IMR-90 (cell line): ENCODE data around the gene PAEP. TPM values are rescaled to one million over a fixed set of nuclear protein-coding genes. Genes with fewer than 3 reads are reported as not detected.

ENCODE experiments used
- ATAC-seq: fragments of 200-7000 bp; cut with Tn5 transposase; 2 replicates; pipeline ENCODE4 v1.9.1; 2020; ENCODE audit warnings: low read depth, mild to moderate bottlenecking, moderate library complexity
- BruUV-seq: library from RNA; stranded (reverse); fragments of 400-500 nt; replicated peaks from 2 replicates; lab custom pipeline; 2021; lab: Mats Ljungman, UMichigan
- CTCF ChIA-PET: fragments of 300-600 bp; formaldehyde crosslinking; extraction: SDS; loops from one replicate; lab custom pipeline; 2021; ENCODE audit warnings: antibody characterized with exemption; lab: Yijun Ruan, JAX
- POLR2A ChIA-PET: fragments of 300-600 bp; sonication (Branson Sonifier 250); formaldehyde crosslinking; loops from one replicate; lab custom pipeline; 2022; ENCODE audit warnings: antibody characterized with exemption; ENCODE audit not compliant: unreplicated experiment; lab: Charles Lee
- DNase-seq: peaks from one replicate; pipeline ENCODE4 v3.0.0; 2013
- H2AFZ ChIP-seq: replicated peaks from 2 replicates; pipeline ENCODE3; 2013; ENCODE audit warnings: low read length, mild to moderate bottlenecking; ENCODE audit not compliant: poor library complexity
- H2AK5ac ChIP-seq: 2 replicates; pipeline ENCODE4 v1.6.1; 2013; ENCODE audit warnings: low read depth, low read length, inconsistent platforms
- H2AK9ac ChIP-seq: replicated peaks from 2 replicates; pipeline ENCODE3; 2013; ENCODE audit warnings: mild to moderate bottlenecking, low read depth, low read length, moderate library complexity; ENCODE audit not compliant: poor library complexity
- H2BK120ac ChIP-seq: 2 replicates; pipeline ENCODE4 v1.6.1; 2013; ENCODE audit warnings: low read depth, low read length, inconsistent platforms
- H2BK15ac ChIP-seq: 3 replicates; pipeline ENCODE4 v1.6.1; 2013; ENCODE audit warnings: low read depth, low read length, inconsistent platforms
- H2BK20ac ChIP-seq: 2 replicates; pipeline ENCODE4 v1.6.1; 2013; ENCODE audit warnings: low read depth, mild to moderate bottlenecking, inconsistent platforms, low read length, moderate library complexity
- H2BK5ac ChIP-seq: 2 replicates; pipeline ENCODE4 v1.6.1; 2013; ENCODE audit warnings: mild to moderate bottlenecking, low read depth, low read length, inconsistent platforms; ENCODE audit not compliant: poor library complexity, severe bottlenecking
- H3K14ac ChIP-seq: replicated peaks from 2 replicates; pipeline ENCODE4 v1.6.1; 2013; ENCODE audit warnings: low read depth, low read length, inconsistent platforms
- H3K18ac ChIP-seq: 2 replicates; pipeline ENCODE4 v1.6.1; 2013; ENCODE audit warnings: low read depth, low read length, control low read depth
- H3K23ac ChIP-seq: 2 replicates; pipeline ENCODE4 v1.6.1; 2013; ENCODE audit warnings: low read depth, low read length, inconsistent platforms
- H3K27ac ChIP-seq: 2 replicates; pipeline ENCODE4 v1.5.1; 2013; ENCODE audit warnings: mild to moderate bottlenecking, control low read depth, low read length; ENCODE audit not compliant: insufficient read depth
- H3K27me3 ChIP-seq: 2 replicates; pipeline ENCODE4 v1.6.1; 2013; ENCODE audit warnings: low read length; ENCODE audit not compliant: control insufficient read depth, insufficient read depth
- H3K36me3 ChIP-seq: 2 replicates; pipeline ENCODE4 v1.6.1; 2013; ENCODE audit warnings: low read length, mixed read lengths; ENCODE audit not compliant: control insufficient read depth, insufficient read depth
- H3K4ac ChIP-seq: 2 replicates; pipeline ENCODE4 v1.6.1; 2013; ENCODE audit warnings: low read depth, low read length, inconsistent platforms
- H3K4me1 ChIP-seq: 2 replicates; pipeline ENCODE4 v1.6.1; 2013; ENCODE audit warnings: low read length, mixed read lengths; ENCODE audit not compliant: control insufficient read depth, insufficient read depth
- H3K4me2 ChIP-seq: 2 replicates; pipeline ENCODE4 v1.6.1; 2013; ENCODE audit warnings: low read depth, mild to moderate bottlenecking, control low read depth, low read length, moderate library complexity
- H3K4me3 ChIP-seq: 2 replicates; pipeline ENCODE4 v1.5.1; 2013; ENCODE audit warnings: low read depth, mild to moderate bottlenecking, control low read depth, low read length, moderate library complexity; ENCODE audit not compliant: insufficient read depth
- H3K56ac ChIP-seq: 2 replicates; pipeline ENCODE4 v1.6.1; 2013; ENCODE audit warnings: low read length, inconsistent platforms; ENCODE audit not compliant: insufficient read depth; ENCODE audit errors: extremely low read depth
- H3K79me1 ChIP-seq, 2 experiments: 2 replicates each; pipeline ENCODE4 v1.6.1; 2013; ENCODE audit warnings: low read length in 2 of 2, inconsistent platforms in 1 of 2, low read depth in 1 of 2
- H3K9ac ChIP-seq: 2 replicates; pipeline ENCODE4 v1.6.1; 2013; ENCODE audit warnings: low read depth, low read length, control low read depth
- H3K9me1 ChIP-seq: 2 replicates; pipeline ENCODE4 v1.6.1; 2013; ENCODE audit warnings: low read length, inconsistent platforms; ENCODE audit not compliant: insufficient read depth
- H3K9me3 ChIP-seq: 2 replicates; pipeline ENCODE4 v1.6.1; 2013; ENCODE audit warnings: low read length; ENCODE audit not compliant: control insufficient read depth, insufficient read depth
- H4K20me1 ChIP-seq: 2 replicates; pipeline ENCODE4 v1.6.1; 2013; ENCODE audit warnings: low read length, inconsistent platforms; ENCODE audit not compliant: insufficient read depth
- H4K5ac ChIP-seq: 2 replicates; pipeline ENCODE4 v1.6.1; 2013; ENCODE audit warnings: mild to moderate bottlenecking, low read depth, low read length, control low read depth
- H4K8ac ChIP-seq, 2 experiments: 2 replicates each; pipeline ENCODE4 v1.6.1; 2013; ENCODE audit warnings: low read depth in 2 of 2, low read length in 2 of 2, control low read depth in 1 of 2, inconsistent platforms in 1 of 2
- H4K91ac ChIP-seq: 2 replicates; pipeline ENCODE4 v1.6.1; 2013; ENCODE audit warnings: low read depth, low read length, inconsistent platforms; ENCODE audit not compliant: insufficient read depth
- BHLHE40 ChIP-seq: fragments of 150-350 bp; IDR thresholded peaks from 2 replicates; pipeline ENCODE4 v1.6.1; 2016; ENCODE audit warnings: mild to moderate bottlenecking, low read depth, low read length
- CHD1 ChIP-seq: IDR thresholded peaks from 2 replicates; pipeline ENCODE4 v1.6.1; 2012; ENCODE audit warnings: low read depth, low read length, improper control_type of control experiment
- CTCF ChIP-seq: conservative IDR thresholded peaks from 2 replicates; pipeline ENCODE4 v1.5.1; 2012; ENCODE audit warnings: mild to moderate bottlenecking, low read depth, low read length, improper control_type of control experiment
- FOS ChIP-seq: fragments of 150-350 bp; IDR thresholded peaks from 2 replicates; pipeline ENCODE4 v1.6.1; 2016; ENCODE audit warnings: low read depth, low read length
- MXI1 ChIP-seq: IDR thresholded peaks from 2 replicates; pipeline ENCODE4 v1.6.1; 2012; ENCODE audit warnings: low read depth, mild to moderate bottlenecking, low read length, moderate library complexity, borderline replicate concordance
- RCOR1 ChIP-seq: IDR thresholded peaks from 2 replicates; pipeline ENCODE4 v1.6.1; 2012; ENCODE audit warnings: mild to moderate bottlenecking, low read length, improper control_type of control experiment; ENCODE audit not compliant: insufficient replicate concordance
- RFX5 ChIP-seq: IDR thresholded peaks from 2 replicates; pipeline ENCODE4 v1.8.0; 2012; ENCODE audit warnings: low read depth, mild to moderate bottlenecking, low read length, moderate library complexity
- SMC3 ChIP-seq: fragments of 150-350 bp; IDR thresholded peaks from 2 replicates; pipeline ENCODE4 v1.6.1; 2016; ENCODE audit warnings: low read depth, mild to moderate bottlenecking, antibody characterized with exemption, low read length, moderate library complexity
- WGBS, 2 experiments: methylation state at CpG; one replicate each; pipeline versions ENCODE4 v1.1.5 to v1.1.7; 2013; ENCODE audit warnings: missing lambda C conversion rate in 2 of 2; ENCODE audit not compliant: insufficient read length in 1 of 2; ENCODE audit errors: extremely low coverage in 2 of 2; 5-methylcytosine and 5-hydroxymethylcytosine counted together
- dilution Hi-C: fragments of 300-500 bp; cut with HindIII; formaldehyde crosslinking; loops from one replicate; pipeline ENCODE4 v1.14.3; 2018; ENCODE audit warnings: low sequenced_read_pairs; ENCODE audit not compliant: unreplicated experiment
- in situ Hi-C: fragments of 300-500 bp; cut with MboI; formaldehyde crosslinking; loops from 3 replicates; pipeline ENCODE4 v1.14.3; 2019; ENCODE audit warnings: low sequenced_read_pairs, inconsistent platforms, mixed read lengths
- intact Hi-C: fragments of 100-400 bp; cut with micrococcal nuclease; formaldehyde crosslinking; loops from 2 replicates; pipeline ENCODE4 v1.10.0; 2022
- polyA plus RNA-seq, 3 experiments: library from polyadenylated mRNA; depleted of rRNA; stranded (reverse); fragments of >200 nt; gene quantifications; 2 replicates each; pipeline ENCODE4 v1.2.3, GENCODE V29; 2012; ENCODE audit warnings: low replicate concordance in 1 of 3
- total RNA-seq: library from RNA; depleted of rRNA; stranded (reverse); fragments of >200 nt; gene quantifications from 2 replicates; pipeline ENCODE4 v1.2.3, GENCODE V29; 2012

Gene PAEP
- total and polyA plus RNA-seq, 2 of the 4 experiments (the other 2 are of a cell fraction): not detected

GRCh38 chr9:135526089-135526729 lies 35.3 kb upstream of the PAEP start:
- dilution Hi-C loops (no loop called here), intact Hi-C loops (no loop called here), in situ Hi-C loops (no loop called here)
- no CpG with 5 or more reads among the region's 11 CpGs for WGBS, 2 experiments
- CTCF ChIA-PET: no interaction called here
- H4K8ac ChIP-seq: no peak overlapping the region
- H4K5ac ChIP-seq: no peak overlapping the region
- no peak for ATAC-seq
- no peak overlapping the region for H3K14ac ChIP-seq
- no peak overlapping the region for H3K4ac ChIP-seq
- BruUV-seq: no TSS peak
- TF ChIP-seq RFX5 (no peak), CHD1 (no peak), MXI1 (no peak), BHLHE40 (no peak), SMC3 (no peak), RCOR1 (no peak), FOS (no peak), CTCF (no peak)
- H2BK5ac ChIP-seq: no peak overlapping the region
- H2BK15ac ChIP-seq: no peak overlapping the region
- no peak overlapping the region for H2AK5ac ChIP-seq
- no peak overlapping the region for H2AFZ ChIP-seq
- H3K23ac ChIP-seq: no peak overlapping the region
- H3K9me3 ChIP-seq: no peaks in the 10 kb centered on the region
- H2BK120ac ChIP-seq: no peak overlapping the region
- no peak overlapping the region for H3K9ac ChIP-seq
- H3K4me3 ChIP-seq: no peak overlapping the region
- H3K4me2 ChIP-seq: no peak overlapping the region
- no peak for DNase-seq
- no peaks in the 10 kb centered on the region for H3K4me1 ChIP-seq
- no peaks in the 10 kb centered on the region for H4K20me1 ChIP-seq
- H3K27me3 ChIP-seq: peaks cover 4% of the 10 kb centered on the region
- H3K9me1 ChIP-seq: no peaks in the 10 kb centered on the region
- no peak overlapping the region for H3K56ac ChIP-seq
- H3K79me1 ChIP-seq: no peaks in the 10 kb centered on the region
- H2BK20ac ChIP-seq: no peak overlapping the region
- H3K27ac ChIP-seq: no peak overlapping the region
- no peak overlapping the region for H4K91ac ChIP-seq
- POLR2A ChIA-PET: interaction anchor here (0.6 kb wide), 1 partner anchor 21 kb away, joined by 4 read pairs; no protein-coding TSS in a partner anchor
- H3K18ac ChIP-seq: no peak overlapping the region
- H2AK9ac ChIP-seq: no peak overlapping the region
- H3K36me3 ChIP-seq: no peaks in the 10 kb centered on the region
